HCT116 (cell line): Measurements from ENCODE around the gene GRIA2.

Experiments used
- EZH2 ChIP-seq: fragments of 200-600 bp; sonication (generic); IDR thresholded peaks from 2 replicates; pipeline ENCODE4 v1.6.1; 2017; ENCODE audit warnings: antibody characterized with exemption, mixed run types
- POLR2A ChIP-seq: IDR thresholded peaks from 2 replicates; pipeline ENCODE4 v1.7.0; 2011; ENCODE audit warnings: borderline replicate concordance; ENCODE audit not compliant: insufficient read depth, insufficient read length; ENCODE audit errors: extremely low read depth
- POLR2AphosphoS5 ChIP-seq: IDR thresholded peaks from 2 replicates; pipeline ENCODE4 v1.6.1; 2011; ENCODE audit warnings: mild to moderate bottlenecking, low read depth, low read length, moderate library complexity
- SP1 ChIP-seq: IDR thresholded peaks from 2 replicates; pipeline ENCODE4 v1.6.1; 2012; ENCODE audit warnings: low read depth
- YY1 ChIP-seq: IDR thresholded peaks from 2 replicates; pipeline ENCODE4 v1.6.1; 2011; ENCODE audit warnings: low read length, low read depth, moderate library complexity, mild to moderate bottlenecking; ENCODE audit not compliant: insufficient replicate concordance; ENCODE audit errors: extremely low read depth
- TF ChIP-seq, protein P1 (sequence below), 3 experiments: fragments of 200-600 bp in 1 of 3; sonication (generic) in 1 of 3; IDR thresholded peaks in 2 of 3; conservative IDR thresholded peaks in 1 of 3; 2 replicates each; pipeline ENCODE4 v1.5.1; 2012 to 2017; ENCODE audit warnings: low read depth in 2 of 3, low read length in 2 of 3, antibody characterized with exemption in 1 of 3, borderline replicate concordance in 1 of 3, control low read depth in 1 of 3, mild to moderate bottlenecking in 1 of 3, mixed read lengths in 1 of 3, mixed run types in 1 of 3, moderate library complexity in 1 of 3; ENCODE audit not compliant: insufficient read depth in 1 of 3
- TF ChIP-seq, protein P2 (sequence below): IDR thresholded peaks from 2 replicates; pipeline ENCODE4 v1.6.1; 2012
- TF ChIP-seq, protein P3 (sequence below): IDR thresholded peaks from 2 replicates; pipeline ENCODE4 v1.6.1; 2012

DNA sequence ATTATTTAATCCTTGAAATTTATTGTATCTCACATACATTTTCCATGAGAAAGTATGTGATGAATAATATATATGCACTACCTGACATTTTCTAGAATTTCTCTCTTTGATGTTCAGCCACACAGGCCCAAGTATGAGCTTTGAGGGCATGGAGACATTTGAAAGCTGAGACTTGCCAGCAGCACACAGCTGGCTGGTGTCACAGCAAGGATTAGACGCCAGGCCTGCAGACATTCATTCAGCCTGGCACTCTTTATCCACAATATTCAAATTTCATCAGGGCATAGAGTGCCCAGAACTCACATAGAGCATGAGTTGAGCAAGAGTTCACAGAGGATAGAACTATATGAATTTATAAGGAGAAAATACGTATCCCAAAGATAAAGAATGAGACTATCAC lies 74.0 kb downstream of the GRIA2 start:
- TF ChIP-seq, protein P1, sequence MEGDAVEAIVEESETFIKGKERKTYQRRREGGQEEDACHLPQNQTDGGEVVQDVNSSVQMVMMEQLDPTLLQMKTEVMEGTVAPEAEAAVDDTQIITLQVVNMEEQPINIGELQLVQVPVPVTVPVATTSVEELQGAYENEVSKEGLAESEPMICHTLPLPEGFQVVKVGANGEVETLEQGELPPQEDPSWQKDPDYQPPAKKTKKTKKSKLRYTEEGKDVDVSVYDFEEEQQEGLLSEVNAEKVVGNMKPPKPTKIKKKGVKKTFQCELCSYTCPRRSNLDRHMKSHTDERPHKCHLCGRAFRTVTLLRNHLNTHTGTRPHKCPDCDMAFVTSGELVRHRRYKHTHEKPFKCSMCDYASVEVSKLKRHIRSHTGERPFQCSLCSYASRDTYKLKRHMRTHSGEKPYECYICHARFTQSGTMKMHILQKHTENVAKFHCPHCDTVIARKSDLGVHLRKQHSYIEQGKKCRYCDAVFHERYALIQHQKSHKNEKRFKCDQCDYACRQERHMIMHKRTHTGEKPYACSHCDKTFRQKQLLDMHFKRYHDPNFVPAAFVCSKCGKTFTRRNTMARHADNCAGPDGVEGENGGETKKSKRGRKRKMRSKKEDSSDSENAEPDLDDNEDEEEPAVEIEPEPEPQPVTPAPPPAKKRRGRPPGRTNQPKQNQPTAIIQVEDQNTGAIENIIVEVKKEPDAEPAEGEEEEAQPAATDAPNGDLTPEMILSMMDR (IDR thresholded peaks at IDR 0.05 in 2 of 3, conservative IDR thresholded peaks at IDR 0.05 in 1 of 3; ENCODE audit: borderline replicate concordance in 1 of 3, insufficient read depth in 1 of 3, low read depth in 2 of 3, low read length in 2 of 3) = no peak
- TF ChIP-seq SP1 = no peak
- no peak for TF ChIP-seq POLR2AphosphoS5
- TF ChIP-seq, protein P2, sequence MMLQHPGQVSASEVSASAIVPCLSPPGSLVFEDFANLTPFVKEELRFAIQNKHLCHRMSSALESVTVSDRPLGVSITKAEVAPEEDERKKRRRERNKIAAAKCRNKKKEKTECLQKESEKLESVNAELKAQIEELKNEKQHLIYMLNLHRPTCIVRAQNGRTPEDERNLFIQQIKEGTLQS = no peak
- no peak for TF ChIP-seq YY1
- TF ChIP-seq, protein P3, sequence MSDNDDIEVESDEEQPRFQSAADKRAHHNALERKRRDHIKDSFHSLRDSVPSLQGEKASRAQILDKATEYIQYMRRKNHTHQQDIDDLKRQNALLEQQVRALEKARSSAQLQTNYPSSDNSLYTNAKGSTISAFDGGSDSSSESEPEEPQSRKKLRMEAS = no peak
- TF ChIP-seq POLR2A = no peak
- no peak for TF ChIP-seq EZH2
